ENCODE results near the gene PCDH15. TPM values are rescaled to one million over a fixed set of nuclear protein-coding genes. Genes with fewer than 3 reads are reported as not detected.

The PCDH15 gene
- total and polyA plus RNA-seq, 2 experiments from 2014 or later = 0.29 to 0.66 TPM

DNA sequence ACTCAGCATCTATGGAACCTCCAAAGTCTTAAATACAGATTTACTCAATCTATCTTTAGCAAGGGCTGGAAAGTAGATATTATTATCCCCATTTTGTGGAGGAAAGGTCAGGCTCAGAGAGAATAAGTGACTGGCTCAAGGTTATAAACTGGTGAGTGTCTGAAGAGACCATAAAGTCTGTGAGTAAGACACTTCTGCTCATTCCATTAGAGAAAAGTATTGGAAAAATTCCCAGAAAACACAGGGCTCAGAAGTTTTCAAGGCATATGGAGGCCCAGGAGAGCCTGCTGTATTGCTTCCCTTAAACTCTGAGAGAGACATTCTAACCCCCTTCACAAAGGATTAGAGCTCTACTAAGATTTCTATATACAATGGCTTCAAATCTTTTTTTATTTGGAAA, 134.8 kb downstream of the PCDH15 start (continued):
- TF ChIP-seq, protein P1, sequence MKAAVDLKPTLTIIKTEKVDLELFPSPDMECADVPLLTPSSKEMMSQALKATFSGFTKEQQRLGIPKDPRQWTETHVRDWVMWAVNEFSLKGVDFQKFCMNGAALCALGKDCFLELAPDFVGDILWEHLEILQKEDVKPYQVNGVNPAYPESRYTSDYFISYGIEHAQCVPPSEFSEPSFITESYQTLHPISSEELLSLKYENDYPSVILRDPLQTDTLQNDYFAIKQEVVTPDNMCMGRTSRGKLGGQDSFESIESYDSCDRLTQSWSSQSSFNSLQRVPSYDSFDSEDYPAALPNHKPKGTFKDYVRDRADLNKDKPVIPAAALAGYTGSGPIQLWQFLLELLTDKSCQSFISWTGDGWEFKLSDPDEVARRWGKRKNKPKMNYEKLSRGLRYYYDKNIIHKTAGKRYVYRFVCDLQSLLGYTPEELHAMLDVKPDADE (IDR thresholded peaks at IDR 0.05) = no peak
- TF ChIP-seq CREB1 (CRISPR knock-in tag; IDR thresholded peaks at IDR 0.05; ENCODE audit: low read depth) (no peak), EZH2phosphoT487 (IDR thresholded peaks at IDR 0.05; ENCODE audit: unreplicated experiment) (no peak)
- TF ChIP-seq, protein P2, sequence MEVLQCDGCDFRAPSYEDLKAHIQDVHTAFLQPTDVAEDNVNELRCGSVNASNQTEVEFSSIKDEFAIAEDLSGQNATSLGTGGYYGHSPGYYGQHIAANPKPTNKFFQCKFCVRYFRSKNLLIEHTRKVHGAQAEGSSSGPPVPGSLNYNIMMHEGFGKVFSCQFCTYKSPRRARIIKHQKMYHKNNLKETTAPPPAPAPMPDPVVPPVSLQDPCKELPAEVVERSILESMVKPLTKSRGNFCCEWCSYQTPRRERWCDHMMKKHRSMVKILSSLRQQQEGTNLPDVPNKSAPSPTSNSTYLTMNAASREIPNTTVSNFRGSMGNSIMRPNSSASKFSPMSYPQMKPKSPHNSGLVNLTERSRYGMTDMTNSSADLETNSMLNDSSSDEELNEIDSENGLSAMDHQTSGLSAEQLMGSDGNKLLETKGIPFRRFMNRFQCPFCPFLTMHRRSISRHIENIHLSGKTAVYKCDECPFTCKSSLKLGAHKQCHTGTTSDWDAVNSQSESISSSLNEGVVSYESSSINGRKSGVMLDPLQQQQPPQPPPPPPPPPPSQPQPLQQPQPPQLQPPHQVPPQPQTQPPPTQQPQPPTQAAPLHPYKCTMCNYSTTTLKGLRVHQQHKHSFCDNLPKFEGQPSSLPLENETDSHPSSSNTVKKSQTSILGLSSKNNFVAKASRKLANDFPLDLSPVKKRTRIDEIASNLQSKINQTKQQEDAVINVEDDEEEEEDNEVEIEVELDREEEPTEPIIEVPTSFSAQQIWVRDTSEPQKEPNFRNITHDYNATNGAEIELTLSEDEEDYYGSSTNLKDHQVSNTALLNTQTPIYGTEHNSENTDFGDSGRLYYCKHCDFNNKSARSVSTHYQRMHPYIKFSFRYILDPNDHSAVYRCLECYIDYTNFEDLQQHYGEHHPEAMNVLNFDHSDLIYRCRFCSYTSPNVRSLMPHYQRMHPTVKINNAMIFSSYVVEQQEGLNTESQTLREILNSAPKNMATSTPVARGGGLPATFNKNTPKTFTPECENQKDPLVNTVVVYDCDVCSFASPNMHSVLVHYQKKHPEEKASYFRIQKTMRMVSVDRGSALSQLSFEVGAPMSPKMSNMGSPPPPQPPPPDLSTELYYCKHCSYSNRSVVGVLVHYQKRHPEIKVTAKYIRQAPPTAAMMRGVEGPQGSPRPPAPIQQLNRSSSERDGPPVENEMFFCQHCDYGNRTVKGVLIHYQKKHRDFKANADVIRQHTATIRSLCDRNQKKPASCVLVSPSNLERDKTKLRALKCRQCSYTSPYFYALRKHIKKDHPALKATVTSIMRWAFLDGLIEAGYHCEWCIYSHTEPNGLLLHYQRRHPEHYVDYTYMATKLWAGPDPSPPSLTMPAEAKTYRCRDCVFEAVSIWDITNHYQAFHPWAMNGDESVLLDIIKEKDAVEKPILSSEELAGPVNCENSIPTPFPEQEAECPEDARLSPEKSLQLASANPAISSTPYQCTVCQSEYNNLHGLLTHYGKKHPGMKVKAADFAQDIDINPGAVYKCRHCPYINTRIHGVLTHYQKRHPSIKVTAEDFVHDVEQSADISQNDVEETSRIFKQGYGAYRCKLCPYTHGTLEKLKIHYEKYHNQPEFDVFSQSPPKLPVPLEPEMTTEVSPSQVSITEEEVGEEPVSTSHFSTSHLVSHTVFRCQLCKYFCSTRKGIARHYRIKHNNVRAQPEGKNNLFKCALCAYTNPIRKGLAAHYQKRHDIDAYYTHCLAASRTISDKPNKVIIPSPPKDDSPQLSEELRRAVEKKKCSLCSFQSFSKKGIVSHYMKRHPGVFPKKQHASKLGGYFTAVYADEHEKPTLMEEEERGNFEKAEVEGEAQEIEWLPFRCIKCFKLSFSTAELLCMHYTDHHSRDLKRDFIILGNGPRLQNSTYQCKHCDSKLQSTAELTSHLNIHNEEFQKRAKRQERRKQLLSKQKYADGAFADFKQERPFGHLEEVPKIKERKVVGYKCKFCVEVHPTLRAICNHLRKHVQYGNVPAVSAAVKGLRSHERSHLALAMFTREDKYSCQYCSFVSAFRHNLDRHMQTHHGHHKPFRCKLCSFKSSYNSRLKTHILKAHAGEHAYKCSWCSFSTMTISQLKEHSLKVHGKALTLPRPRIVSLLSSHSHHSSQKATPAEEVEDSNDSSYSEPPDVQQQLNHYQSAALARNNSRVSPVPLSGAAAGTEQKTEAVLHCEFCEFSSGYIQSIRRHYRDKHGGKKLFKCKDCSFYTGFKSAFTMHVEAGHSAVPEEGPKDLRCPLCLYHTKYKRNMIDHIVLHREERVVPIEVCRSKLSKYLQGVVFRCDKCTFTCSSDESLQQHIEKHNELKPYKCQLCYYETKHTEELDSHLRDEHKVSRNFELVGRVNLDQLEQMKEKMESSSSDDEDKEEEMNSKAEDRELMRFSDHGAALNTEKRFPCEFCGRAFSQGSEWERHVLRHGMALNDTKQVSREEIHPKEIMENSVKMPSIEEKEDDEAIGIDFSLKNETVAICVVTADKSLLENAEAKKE (CRISPR knock-in tag; IDR thresholded peaks at IDR 0.05) = no peak

DNA sequence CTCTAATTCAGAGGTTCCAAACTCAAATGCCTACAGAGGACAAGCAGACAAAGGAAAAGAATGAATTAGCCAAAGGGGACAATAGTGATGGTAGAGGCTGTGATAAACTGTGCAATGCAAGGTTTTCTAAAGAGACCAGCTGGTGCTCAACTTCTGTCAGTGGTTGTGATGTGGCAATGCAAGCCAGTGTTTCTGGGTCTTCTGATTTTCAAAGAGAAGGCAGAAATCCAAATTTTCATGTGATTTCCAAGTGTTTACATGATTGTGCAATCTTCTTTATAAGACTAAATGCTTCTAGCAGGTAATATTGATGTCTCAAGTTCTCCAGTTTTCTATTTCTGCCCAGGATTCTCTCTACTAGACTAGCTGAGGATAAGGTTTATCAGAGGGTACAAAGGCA, 135.9 kb downstream of the PCDH15 start:
- TF ChIP-seq, protein P3, sequence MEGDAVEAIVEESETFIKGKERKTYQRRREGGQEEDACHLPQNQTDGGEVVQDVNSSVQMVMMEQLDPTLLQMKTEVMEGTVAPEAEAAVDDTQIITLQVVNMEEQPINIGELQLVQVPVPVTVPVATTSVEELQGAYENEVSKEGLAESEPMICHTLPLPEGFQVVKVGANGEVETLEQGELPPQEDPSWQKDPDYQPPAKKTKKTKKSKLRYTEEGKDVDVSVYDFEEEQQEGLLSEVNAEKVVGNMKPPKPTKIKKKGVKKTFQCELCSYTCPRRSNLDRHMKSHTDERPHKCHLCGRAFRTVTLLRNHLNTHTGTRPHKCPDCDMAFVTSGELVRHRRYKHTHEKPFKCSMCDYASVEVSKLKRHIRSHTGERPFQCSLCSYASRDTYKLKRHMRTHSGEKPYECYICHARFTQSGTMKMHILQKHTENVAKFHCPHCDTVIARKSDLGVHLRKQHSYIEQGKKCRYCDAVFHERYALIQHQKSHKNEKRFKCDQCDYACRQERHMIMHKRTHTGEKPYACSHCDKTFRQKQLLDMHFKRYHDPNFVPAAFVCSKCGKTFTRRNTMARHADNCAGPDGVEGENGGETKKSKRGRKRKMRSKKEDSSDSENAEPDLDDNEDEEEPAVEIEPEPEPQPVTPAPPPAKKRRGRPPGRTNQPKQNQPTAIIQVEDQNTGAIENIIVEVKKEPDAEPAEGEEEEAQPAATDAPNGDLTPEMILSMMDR (conservative IDR thresholded peaks at IDR 0.05; ENCODE audit: low read depth in 2 of 2) = no peak
- no peak for TF ChIP-seq POLR2AphosphoS5 (IDR thresholded peaks at IDR 0.05; ENCODE audit: low read depth)
- no peak for TF ChIP-seq JUNB (IDR thresholded peaks at IDR 0.05; ENCODE audit: unreplicated experiment)
- no peak for TF ChIP-seq ZNF114 (CRISPR knock-in tag; IDR thresholded peaks at IDR 0.05)
- no peak for ATAC-seq
- H3K27ac ChIP-seq (ENCODE audit: low read depth) = no peak overlapping the region
- Mint-ChIP-seq H3K9me3 (no peaks in the 10 kb centered on the region), H3K36me3 (ENCODE audit: low read depth) (no peaks in the 10 kb centered on the region), H3K4me1 (no peaks in the 10 kb centered on the region), H3K27ac (no peak overlapping the region), H3K4me3 (no peak overlapping the region), H3K27me3 (ENCODE audit: insufficient read depth, low read depth, poor library complexity) (no peaks in the 10 kb centered on the region)
- no peaks in the 10 kb centered on the region for H3K36me3 ChIP-seq (ENCODE audit: insufficient read depth)
- no peaks in the 10 kb centered on the region for H3K4me1 ChIP-seq (ENCODE audit: insufficient read depth)
- no peaks in the 10 kb centered on the region for H3K27me3 ChIP-seq (ENCODE audit: insufficient read depth)
- no peak overlapping the region for H3K4me2 ChIP-seq
- no peaks in the 10 kb centered on the region for H3K79me2 ChIP-seq (replicated peaks; ENCODE audit: insufficient read depth)
- H3F3A ChIP-seq (replicated peaks; ENCODE audit: low read depth) = no peaks in the 10 kb centered on the region
- no peaks in the 10 kb centered on the region for H4K20me1 ChIP-seq (replicated peaks; ENCODE audit: insufficient read depth)
- no peaks in the 10 kb centered on the region for H3K9me2 ChIP-seq (ENCODE audit: insufficient read depth)
- no peak overlapping the region for H3K4me3 ChIP-seq
- no peak overlapping the region for H2AFZ ChIP-seq
- DNase-seq (ENCODE audit: low spot score) = no peak
